HK-2 (cell line): ENCODE measurements around the gene NEK5.
A peak's percentile ranks its signal among the peaks of the same experiment; 100 is the strongest.
"Not testable (repeated sequence)": the region's sequence is repeated elsewhere in the genome, so short reads cannot be mapped to it uniquely, and the experiment has no call there.

Experiments
- DNase-seq: peaks from one replicate; pipeline ENCODE4 v3.0.0-alpha.2; 2018; ENCODE audit not compliant: unreplicated experiment

Gene NEK5, protein sequence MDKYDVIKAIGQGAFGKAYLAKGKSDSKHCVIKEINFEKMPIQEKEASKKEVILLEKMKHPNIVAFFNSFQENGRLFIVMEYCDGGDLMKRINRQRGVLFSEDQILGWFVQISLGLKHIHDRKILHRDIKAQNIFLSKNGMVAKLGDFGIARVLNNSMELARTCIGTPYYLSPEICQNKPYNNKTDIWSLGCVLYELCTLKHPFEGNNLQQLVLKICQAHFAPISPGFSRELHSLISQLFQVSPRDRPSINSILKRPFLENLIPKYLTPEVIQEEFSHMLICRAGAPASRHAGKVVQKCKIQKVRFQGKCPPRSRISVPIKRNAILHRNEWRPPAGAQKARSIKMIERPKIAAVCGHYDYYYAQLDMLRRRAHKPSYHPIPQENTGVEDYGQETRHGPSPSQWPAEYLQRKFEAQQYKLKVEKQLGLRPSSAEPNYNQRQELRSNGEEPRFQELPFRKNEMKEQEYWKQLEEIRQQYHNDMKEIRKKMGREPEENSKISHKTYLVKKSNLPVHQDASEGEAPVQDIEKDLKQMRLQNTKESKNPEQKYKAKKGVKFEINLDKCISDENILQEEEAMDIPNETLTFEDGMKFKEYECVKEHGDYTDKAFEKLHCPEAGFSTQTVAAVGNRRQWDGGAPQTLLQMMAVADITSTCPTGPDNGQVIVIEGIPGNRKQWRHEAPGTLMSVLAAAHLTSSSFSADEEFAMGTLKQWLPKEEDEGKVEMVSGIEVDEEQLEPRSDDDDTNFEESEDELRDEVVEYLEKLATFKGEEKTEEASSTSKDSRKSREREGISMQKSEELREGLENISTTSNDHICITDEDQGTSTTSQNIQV

DNA sequence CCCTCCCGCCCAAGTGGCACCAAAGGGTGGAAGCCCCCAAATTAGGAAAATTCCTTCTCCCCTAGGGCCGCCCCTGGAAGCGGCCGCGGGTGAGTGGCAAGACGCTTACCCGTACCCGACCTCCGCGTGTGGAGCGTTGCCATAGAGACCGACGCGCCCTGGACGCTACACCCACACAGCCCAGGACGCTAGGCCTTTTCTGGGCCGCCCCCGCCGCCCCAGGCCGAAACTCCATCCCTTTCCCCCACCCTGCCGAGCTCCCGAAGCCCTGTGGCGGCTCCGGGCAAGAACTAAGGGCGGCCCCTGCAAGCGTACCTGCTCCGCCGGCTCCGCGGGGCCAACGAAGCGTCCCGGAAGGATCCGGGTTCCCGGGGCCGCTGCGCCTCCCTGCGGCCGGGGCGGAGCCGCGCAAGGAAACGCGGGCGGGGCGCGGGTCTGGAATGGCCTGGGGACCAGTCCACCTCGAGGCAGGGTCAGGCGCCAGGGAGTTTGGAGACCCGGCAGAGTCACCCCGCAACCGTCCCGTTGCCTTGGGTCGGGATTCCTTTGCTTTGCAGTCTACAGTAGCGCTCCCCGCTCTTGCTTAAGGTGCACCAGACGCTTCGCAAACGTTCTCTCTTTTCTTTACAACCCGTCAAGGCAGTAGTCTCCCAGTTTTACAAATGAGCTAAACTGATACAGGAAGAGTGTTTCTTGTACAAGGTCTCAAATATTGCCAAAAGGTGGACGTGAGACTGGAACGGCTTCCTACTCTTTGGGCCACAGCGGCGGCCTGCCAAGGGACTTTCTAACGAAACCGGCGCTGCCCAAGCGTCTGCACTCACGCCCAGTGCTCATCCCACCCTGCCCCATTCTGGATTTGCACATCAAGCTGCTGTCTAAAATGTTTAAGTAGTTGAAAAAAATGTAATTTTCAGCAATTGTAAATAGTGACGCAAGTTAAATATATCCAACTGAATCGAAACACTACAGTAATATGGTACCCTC lies at the start of gene NEK5:
Gene NEK5 (minus strand): TSS at position 360 of the 987 bp plus-strand sequence. CDS start 1,591 bp downstream, outside the sequence.
- DNase-seq, result peak; percentile 60

DNA sequence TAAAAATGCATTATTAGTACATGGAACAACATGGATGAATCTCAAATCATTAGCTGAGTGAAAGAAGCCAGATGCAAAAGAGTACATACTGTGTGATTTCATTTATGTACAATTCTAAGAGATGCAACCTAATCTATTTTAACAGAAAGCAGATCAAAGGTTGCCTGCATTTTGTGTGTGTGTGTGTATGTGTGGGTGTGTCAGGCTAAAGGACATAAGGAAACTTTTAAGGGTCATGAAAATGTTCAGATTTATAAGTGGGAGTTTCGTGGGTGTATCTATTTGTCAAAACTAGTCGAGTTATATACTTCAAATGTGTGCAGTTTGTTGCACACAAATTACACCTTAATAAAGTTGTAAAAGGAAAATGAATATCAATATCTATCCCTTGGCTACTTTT lies 48.4 kb upstream of the NEK5 start:
- no peak for DNase-seq

DNA sequence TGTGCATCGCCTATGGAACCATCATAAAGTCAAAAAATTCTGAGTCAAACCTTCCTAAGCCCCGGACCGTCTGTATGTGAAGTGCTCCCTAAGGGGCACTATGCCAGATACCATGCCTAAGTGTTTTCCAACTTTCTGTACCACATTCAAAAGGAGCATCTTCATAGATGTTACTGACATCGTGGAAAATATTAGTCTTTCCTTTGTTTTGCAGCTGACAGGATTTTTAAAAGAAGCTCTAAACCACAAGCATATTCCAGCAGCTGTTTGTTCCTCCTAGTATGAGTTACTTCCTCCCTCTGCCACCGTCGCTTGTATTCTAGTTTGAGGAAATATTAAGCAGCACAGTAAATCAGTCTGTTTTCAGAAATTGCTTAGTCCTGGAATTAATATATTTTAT lies 45.1 kb upstream of the NEK5 start:
- not testable (repeated sequence) for DNase-seq

DNA sequence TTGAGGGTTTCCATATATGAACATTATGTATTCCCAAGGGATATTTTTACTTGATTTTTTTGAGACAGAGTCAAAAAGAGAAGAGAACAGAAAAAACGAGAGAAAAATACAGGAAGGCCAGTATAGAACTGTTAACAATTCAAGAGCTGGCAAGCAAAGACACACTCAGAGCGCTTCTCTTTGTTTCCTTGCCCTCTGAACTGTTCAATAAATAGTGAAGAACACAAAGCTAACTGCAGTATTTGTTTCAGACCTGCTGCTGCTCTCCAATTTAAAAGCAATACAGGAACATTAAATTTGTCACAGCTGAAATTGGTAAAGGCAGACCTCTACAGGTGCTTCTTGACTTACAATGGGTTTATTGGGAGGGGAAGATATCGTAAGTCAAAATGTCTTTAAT lies 44.5 kb upstream of the NEK5 start:
- no peak for DNase-seq

DNA sequence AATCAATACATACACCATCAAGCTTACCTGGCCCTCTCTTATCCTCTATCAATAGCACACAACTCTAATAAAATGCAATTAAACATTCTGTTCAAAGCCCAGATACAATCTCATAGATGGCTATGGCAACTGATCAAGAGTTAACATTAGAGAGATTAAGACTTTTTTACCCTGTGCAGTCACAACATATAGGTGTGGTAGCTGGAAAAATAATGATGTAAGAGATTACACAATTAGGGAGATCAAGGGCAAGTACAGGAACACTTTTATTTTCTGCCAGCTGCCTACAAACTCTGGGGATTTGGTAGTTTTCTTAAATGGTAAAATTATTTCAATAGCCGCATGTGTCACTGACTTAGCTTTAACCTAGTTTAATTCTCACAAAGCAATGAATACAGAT lies 42.8 kb upstream of the NEK5 start:
- DNase-seq, result not testable (repeated sequence)

DNA sequence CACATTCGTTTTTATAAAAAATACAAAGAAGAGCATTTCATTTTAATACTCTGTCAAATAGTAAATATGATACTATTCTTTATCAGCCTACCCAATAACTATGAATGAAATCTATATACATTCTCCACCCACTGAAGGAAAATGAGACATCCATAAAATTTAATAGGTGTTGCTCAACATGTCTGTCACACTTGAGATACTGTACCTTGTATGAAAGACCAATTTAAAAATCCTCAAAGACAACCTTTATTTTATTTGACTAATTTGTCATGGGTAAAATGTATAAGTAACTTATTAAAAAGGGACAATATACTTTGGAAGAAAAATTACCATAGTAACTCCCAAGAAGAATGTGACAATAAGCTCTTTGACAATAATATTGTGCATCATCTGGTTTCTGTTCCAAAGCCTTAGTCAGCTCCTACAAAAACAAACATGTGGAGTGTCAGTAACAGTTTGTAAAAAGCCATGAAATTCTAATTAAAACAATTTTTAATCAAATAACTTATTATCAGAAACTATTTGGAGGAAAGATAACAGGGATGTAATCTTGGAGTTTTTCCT lies 42.0 kb upstream of the NEK5 start:
- DNase-seq, result not testable (repeated sequence)

DNA sequence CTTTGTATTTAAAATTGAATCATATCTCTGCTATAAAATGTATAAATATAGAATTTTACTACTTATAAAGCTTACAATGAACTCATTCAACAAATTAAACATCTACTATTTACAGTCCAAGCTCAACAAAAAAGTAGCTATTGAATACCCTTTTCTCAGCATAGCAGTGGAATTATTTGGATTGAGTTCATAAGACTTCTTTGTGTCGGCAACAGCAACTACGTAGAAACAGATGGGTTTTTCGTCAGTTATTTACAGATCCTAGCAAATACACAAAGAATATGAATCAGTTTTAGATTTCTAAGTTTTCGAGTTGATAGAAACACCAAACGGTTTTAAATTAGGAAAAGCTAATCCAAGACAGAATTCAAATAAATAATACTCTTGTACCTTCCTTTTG lies 41.0 kb upstream of the NEK5 start:
- DNase-seq, result no peak

DNA sequence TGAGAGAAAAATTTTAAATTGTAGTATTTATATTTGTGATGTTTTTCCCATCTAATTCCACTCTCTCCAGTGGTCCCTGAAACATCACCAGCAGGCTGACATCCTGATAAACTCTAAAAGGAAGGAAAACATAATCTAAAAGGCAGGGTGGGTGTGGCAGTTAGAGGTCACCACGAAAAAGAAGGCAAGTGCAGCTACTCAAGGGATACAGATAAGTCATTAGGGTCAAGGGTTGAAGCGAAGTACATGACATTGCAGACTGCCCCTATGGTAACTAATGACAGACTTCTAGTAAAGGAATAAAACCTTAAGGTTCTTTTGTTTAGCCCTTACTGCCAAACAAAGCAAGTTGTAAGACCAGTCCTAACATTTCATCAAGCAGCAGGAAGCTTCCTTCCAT lies 36.5 kb upstream of the NEK5 start:
- no peak for DNase-seq

DNA sequence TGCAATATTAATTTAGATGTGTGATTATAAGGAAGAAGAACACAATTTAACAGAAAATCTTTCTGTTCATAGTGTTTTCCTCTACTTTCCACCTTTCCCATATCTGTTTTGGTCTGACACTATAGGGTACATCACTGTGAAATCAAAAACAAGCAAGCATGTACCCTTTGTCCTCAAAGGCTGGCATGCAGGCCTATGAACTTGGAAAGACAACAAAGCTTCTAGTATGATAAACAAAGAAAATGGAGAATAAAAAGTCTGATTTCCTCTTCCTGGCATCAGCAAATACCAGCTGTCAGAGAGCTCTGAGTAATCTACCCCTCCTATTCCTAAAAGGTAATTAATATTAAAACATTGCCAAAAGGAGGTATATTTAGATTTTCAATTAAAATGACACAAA lies 36.1 kb upstream of the NEK5 start:
- DNase-seq, result no peak

DNA sequence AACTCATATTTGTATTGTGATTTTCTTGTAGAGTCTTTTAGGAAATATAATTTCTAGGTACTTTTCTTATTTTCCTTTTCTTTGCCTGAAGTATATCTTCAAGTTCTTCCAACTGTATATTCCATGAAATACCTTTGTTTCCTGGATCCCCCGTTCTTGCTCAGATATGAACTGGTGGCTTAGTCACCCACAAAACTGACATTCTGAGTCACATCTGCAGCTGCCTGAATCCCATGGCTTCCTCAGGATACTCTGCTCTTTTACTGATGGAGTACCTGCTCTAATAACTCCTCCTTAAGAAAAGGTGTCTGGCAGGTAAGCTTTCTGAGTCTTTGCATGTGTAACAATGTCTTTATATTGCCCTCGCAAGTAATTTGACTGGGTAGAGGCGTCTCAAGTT lies 35.0 kb upstream of the NEK5 start:
- DNase-seq, result not testable (repeated sequence)

DNA sequence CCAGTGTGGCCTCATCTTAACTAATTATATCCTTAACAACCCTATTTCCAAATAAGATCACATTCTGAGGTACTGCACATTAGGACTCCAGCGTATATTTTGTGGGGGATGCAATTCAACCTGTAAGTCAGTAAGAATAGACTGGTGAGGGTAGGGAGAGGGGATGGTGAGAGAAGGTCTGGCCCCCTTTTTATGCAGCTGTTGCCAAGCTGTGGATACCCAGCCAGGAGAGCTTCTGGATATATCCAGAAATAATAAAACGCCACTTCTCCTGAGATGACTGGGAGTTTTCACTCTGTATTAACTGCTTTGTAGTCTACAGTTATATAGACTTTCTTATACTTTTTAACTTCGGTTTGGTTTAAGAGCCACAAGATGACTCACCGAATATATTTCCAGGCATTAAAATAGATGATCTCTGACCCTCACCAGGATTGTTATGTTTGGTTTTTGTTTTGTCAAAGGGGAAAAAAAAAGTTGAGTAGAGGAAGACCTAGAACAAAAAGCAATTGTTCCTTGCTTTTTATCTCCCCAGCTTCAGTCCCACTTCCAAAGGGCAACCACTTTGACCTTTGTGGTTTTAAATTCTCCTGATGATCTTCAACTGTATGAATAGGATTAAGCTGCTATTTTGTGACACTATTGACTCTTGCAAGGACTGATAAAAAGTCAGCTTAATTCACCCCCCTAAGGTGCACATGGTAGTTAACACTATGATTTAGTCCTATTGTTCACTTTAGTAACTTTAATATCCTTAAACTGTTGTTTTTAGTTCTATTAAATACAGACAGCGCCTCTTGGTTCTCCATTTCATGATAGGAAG lies 33.6 kb upstream of the NEK5 start:
- DNase-seq, result no peak

DNA sequence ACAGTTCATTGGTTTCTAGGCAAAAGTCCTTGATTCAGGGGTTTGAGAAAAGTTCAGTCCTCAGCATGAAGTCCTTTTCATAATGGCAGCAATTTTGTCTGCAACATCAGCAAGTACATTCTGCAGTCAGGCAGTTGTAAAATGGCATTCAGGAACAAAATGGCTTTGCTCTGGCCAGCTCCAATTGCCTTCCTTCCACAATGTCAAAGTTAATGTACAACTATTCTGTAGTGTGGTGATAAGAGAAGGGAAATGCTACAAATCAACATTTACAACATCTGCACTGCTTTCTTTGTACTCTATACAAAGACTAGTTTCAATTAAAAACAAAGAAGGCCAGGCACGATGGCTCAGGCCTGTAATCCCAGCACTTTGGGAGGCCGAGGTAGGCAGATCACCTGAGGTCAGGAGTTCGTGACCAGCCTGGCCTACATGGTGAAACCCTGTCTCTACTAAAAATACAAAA lies 32.3 kb upstream of the NEK5 start:
- DNase-seq, result no peak

DNA sequence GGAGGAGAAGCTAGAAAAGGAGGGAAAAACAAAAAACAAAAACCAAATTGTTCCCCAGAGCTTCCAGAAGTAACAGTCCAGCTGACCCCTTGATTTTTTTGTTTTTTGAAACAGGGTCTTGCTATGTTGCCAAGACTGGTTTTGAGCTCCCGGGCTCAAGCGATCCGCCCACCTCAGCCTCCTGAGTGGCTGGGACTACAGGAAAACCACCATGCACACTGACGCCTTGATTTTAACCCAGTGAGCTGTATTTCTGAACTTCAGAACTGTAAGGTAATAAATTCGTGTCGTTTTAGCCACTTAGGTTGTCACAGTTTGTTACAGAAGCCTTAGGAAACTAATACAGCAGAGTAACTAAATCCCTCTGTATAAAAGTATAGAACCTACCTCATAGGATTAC lies 31.6 kb upstream of the NEK5 start:
- DNase-seq, result no peak

DNA sequence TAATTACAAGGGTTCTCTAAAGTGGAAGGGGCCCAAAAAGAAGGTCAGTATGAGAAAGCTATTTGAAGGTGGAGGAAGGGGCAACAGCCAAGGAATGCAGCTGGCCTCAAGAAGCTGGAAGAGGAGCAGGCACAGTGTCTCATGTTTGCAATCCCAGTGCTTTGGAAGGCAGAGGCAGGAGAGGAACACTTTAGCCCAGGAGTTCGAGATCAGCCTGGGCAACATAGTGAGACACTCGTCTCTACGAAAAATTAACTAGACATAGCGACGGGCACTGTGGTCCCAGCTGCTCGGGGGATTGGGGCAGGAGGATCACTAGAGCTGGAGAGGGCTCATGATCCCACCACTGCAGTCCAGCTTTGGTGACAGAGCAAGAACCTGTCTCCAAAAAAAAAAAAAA lies 31.2 kb upstream of the NEK5 start:
- DNase-seq, result no peak

DNA sequence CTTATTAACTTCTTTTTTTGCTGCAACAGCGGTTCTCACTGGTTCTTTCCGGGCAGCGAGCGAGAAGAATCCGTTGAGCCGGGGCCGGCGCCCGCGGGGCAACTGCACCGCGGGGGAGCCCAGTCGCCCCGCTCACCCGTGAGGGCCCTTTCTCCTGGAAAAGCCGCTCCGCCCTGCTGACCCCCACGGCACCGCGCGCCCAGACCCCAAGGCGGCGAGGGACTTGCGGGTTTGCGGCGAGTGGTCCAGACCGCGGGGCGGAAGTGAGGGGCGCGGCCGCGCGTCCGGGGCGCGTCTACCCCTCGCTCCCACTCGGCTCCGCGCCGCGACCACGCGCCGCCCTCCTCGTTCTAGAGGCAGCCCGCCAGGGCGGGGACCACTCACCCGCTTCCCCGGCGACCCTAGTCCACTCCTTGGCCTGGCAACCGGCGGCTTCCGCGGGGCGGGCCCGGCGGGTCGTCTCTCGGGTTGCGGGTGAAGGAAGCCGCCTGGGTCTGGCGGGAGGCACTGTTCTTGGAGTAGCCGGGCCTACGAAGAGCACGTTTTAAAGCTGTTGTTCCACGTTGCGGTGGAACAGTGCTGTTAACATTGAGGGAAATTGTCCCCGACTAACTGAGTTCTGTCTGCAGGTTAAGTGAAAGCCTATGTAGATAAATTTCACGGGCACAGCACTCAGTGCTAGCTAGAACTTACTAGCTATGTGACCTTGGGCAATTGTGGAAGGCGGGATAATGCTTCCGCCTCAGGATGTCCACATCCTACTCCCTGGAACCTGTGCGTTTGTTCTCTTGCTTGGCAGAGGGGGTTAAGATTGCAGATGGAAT lies 30.5 kb upstream of the NEK5 start, which contains the start of gene NEK3:
Gene NEK3 (minus strand): TSS at position 439 of the 824 bp plus-strand sequence. CDS start 3,406 bp downstream, outside the sequence.
- DNase-seq, result peak; percentile 49

DNA sequence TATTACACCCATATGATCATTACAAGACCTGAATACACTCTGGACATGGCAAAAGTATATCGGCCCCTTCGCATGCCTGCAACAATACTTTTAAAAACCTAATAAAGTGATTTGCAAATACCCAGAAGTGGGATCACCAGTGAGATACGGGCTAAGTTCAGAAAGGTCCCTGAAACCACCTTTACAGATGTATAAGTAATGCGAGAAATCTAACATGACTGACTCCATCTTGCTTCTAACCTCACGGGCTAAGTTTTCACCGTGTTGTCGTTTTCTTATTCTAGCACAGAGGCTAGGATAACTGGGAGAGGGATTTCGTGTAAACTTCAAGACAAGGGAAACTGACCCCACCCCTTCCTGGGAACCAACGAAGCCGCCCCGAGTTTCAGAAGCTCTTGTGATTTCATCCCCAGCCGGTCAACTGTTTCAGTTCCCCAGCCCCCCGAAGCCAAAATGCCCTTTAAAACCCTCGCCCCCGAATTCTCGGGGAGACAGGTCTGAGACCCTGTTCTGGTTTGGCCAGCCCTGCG lies 29.8 kb upstream of the NEK5 start:
- DNase-seq, result no peak

DNA sequence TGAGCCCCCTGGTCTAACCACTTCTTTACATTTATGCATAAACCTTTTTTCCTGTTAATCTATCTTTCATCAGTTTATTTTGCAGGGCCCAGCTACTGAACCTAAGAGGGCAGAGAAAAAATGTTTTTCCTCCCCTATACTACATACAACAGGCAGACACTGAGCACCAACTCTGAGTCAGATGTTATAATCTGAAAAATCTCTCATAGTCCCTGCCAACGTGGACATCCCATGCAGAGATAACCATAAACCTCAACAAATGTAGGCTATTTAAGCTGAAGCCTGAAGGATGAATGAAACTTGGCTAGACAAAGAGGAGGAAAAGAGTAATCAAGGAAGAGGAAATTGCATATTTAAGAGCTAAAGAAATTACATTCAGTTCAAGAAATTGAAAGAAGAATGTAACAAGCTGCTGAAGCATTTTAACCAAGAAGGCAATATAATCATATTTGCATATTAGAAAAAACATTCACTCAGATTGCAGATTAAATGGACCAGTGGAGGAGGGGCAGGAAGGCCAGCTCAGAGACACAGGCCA lies 27.9 kb upstream of the NEK5 start:
- no peak for DNase-seq

DNA sequence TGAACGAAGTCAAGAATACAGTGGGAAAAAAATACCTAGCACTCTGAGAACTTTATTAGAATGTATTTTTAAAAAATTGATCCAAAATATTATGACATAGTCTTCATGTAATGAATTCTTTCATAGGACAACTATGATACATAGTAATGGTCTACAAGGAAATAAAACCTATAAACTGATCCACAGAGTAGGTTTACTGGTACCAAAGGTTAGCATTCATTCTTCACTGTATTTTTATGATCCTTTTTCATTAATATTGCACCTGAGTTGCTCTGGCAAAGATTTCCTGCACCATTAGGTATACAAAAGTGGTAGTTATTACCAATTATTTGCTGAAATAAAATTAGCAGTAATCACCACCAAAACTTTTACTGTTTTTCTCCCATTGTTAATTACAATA lies 26.3 kb upstream of the NEK5 start:
- no peak for DNase-seq

DNA sequence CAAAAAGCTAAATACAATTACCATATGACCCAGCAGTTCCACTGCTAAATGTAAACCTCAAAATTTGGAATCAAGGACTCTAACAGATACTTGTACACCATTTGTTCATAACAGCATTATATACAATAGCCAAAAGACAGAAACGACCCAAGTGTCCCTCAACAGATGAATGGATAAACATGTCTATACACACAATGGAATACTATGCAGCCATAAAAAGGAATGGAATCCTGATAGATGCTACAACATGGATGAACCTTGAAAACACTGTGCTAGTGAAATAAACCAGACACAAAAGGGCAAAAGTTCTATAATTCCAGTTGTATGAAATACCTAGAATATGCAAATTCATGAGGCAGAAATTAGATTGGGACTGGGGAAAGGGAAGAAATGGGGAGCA lies 18.4 kb upstream of the NEK5 start:
- DNase-seq, result no peak
